Skeletal muscle tissue (tissue), 4 donors: ENCODE measurements around the gene ATF2. TPM values are rescaled to one million over a fixed set of nuclear protein-coding genes. Genes with fewer than 3 reads are reported as not detected.

Source experiments
- H3K27ac ChIP-seq: one replicate; pipeline ENCODE4 v1.7.0; 2013; ENCODE audit warnings: mild to moderate bottlenecking, low read depth, low read length, inconsistent platforms
- H3K27me3 ChIP-seq, 3 donors: one replicate each; pipeline ENCODE4 v1.7.0; 2013; ENCODE audit warnings: low read length in 3 of 3; ENCODE audit not compliant: control insufficient read depth in 3 of 3, insufficient read depth in 3 of 3
- H3K36me3 ChIP-seq, 3 donors: one replicate each; pipeline ENCODE4 v1.7.0; 2013; ENCODE audit warnings: low read length in 3 of 3; ENCODE audit not compliant: control insufficient read depth in 3 of 3, insufficient read depth in 3 of 3
- H3K4me1 ChIP-seq, 3 donors: one replicate each; pipeline ENCODE4 v1.7.0; 2013; ENCODE audit warnings: low read length in 3 of 3, mild to moderate bottlenecking in 3 of 3; ENCODE audit not compliant: control insufficient read depth in 3 of 3, insufficient read depth in 3 of 3
- H3K4me3 ChIP-seq, 3 donors: one replicate each; pipeline ENCODE4 v1.7.0; 2013; ENCODE audit warnings: low read length in 3 of 3
- H3K9ac ChIP-seq, 3 donors: one replicate each; pipeline ENCODE4 v1.7.0; 2013; ENCODE audit warnings: low read length in 3 of 3, mild to moderate bottlenecking in 3 of 3, moderate library complexity in 2 of 3, low read depth in 1 of 3
- H3K9me3 ChIP-seq, 3 donors: one replicate each; pipeline ENCODE4 v1.7.0; 2013; ENCODE audit warnings: low read length in 3 of 3; ENCODE audit not compliant: control insufficient read depth in 3 of 3
- total RNA-seq: library from RNA; depleted of rRNA; stranded (reverse); fragments of >200 nt; gene quantifications from one replicate; pipeline ENCODE4 v1.2.3, GENCODE V29; 2014
- donor health status: Osteomylitis.

ATF2 gene
- total RNA-seq, 1 donor from 2014 or later = 35.0 TPM

DNA sequence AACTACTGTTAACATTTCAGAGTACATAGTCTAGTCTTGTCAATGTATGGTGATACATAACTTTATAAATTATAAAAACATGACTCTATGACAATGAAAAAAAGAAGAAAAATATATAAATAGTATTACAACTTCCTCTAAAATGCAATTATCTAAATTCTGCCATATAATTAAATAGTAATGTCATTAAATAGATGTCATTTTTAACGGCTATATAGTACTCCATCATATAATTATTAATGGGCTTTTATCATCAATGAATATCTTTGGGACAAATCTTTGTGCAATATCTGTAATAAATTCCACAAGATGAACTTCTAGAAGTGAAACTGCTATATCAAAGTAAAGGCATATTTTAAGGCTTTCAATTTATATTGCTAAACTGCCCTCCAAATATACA lies 24.8 kb downstream of the ATF2 start:
- Histone ChIP-seq H3K9me3 (no peaks in the 10 kb centered on the region), H3K4me3 (no peak overlapping the region), H3K36me3 (no peaks in the 10 kb centered on the region), H3K27me3 (no peaks in the 10 kb centered on the region), H3K4me1 (no peaks in the 10 kb centered on the region), H3K9ac (no peak overlapping the region), H3K27ac (no peak overlapping the region)

DNA sequence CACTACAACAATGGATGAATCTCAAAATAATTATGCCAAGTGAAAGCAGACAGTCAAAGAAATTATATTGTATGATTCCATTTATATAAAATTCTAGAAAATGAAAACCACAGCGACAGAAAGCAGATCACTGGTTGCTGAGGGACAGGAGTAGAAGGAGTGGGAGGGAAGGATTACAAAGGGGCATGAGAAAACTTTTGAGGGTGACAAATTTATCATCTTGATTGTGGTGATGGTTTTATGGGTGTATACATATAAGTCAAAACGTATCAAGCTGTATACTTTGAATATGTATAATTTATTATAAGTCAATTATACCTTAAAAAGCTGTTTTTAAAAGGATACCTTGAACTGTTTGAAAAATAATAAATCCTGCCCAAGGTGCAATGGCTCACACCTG lies 27.7 kb downstream of the ATF2 start:
- H3K9ac ChIP-seq = no peak overlapping the region
- no peaks in the 10 kb centered on the region for H3K9me3 ChIP-seq
- H3K4me3 ChIP-seq = no peak overlapping the region
- H3K27me3 ChIP-seq = no peaks in the 10 kb centered on the region
- H3K36me3 ChIP-seq = no peaks in the 10 kb centered on the region
- no peaks in the 10 kb centered on the region for H3K4me1 ChIP-seq
- H3K27ac ChIP-seq = no peak overlapping the region

DNA sequence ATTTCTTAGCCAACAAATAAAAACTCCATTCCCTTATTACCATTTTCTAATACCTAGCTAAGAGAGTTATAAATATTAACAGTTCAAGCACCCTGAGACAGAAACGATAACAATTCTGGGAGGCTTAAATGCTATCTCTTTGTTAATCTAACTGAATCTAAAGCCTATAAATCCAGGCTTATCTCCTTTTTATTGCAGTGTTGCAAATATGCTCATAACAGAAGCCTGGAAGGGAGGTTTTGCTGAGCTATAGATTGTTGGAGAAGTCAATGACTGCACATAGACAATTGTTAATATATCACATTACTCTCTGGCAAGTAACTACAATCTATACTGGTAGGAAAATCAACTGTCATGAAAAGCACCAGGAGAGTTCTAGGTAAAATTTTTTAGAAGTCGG lies 30.2 kb downstream of the ATF2 start:
- Histone ChIP-seq H3K4me3 (no peak overlapping the region), H3K4me1 (no peaks in the 10 kb centered on the region), H3K36me3 (peaks cover 0 to 3% (median 0%) of the 10 kb centered on the region in 3 donors), H3K9ac (no peak overlapping the region), H3K27me3 (no peaks in the 10 kb centered on the region), H3K27ac (no peak overlapping the region), H3K9me3 (no peaks in the 10 kb centered on the region)

DNA sequence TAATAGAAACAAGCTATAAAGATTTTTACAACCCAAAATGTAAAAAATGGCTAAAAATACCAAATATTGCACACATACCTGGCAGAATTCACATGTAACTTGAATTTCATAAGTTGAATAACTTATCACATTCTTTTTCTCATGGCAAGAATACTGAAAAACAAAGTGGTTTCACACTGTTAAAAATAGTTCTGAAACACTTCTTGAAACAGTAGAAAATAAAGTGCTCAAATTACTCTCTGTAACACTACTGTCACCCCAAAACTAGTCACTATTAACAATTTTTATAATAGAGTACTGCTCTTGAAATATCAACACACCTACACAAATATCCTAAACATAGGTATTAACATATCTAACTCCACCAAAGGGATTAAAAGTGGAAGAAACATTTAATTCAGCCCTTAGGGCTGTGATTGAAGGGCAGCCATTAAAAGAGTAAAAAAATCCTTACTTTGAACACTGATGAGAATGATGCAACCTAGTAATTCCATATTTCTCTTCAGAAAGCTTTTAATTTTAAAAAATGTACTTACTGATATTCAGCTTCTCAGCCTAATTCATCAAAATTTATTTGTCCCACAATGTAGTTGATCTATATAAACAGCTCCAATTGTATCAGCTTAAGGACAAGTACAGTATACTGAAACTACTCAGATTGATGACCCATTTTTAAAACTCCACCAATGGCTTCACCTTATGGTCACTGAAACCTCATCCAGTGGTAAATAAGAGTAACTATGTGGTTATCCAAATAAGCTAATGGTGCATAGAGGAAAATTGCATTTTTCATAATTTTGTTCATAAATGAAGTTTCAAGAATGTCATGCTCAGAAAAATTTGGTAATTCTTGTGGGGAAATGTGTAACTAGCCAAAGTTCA lies 31.4 kb downstream of the ATF2 start:
- Histone ChIP-seq H3K4me3 (no peak overlapping the region), H3K4me1 (no peaks in the 10 kb centered on the region), H3K27ac (no peak overlapping the region), H3K9ac (no peak overlapping the region), H3K27me3 (no peaks in the 10 kb centered on the region), H3K36me3 (peaks cover 0 to 3% (median 0%) of the 10 kb centered on the region in 3 donors), H3K9me3 (no peaks in the 10 kb centered on the region)

DNA sequence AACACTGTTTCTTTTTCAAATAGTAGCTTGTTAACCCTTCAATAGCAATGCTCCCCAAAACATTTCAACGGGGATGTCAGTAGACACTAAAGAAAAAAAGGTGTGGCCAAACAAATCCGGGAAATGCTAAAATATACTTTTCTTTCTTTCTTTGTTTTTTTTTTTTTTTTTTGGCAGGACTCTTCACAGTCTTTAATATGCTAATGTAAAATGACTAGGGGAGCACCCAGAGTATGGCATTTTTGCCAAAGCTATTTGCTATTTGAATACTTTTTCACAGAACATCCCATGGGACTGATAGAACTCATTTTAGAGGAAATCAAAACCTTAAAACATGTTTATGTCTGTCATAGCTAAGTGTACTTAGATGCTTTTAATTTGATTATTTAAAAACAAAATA lies 32.1 kb downstream of the ATF2 start:
- Histone ChIP-seq H3K36me3 (peaks cover 0 to 3% (median 0%) of the 10 kb centered on the region in 3 donors), H3K4me1 (no peaks in the 10 kb centered on the region), H3K27me3 (no peaks in the 10 kb centered on the region)

DNA sequence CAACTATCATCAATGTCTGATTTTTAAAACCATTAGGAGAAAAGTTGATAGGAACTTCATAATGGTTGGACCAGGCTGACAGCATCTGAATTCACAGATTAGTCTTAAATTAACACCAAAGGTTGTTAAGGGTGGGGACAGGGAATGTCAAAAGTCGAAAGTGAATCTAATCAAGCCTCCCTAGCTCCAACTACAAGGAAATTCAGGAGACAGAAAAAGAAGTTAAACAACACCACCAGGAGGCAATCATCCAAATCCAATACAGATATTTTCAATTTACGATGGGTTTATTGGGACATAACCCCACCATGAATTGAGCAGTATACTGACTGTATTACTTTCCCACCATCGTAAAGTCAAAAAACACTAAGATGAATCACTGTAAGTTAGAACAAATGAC lies 32.8 kb downstream of the ATF2 start:
- Histone ChIP-seq H3K36me3 (peaks cover 0 to 3% (median 0%) of the 10 kb centered on the region in 3 donors), H3K4me3 (no peak overlapping the region), H3K27me3 (no peaks in the 10 kb centered on the region), H3K27ac (no peak overlapping the region), H3K9me3 (no peaks in the 10 kb centered on the region), H3K9ac (no peak overlapping the region), H3K4me1 (no peaks in the 10 kb centered on the region)

More for the DNA sequence above, 32.1 kb downstream of the ATF2 start:
- Histone ChIP-seq H3K9me3 (no peaks in the 10 kb centered on the region), H3K4me3 (no peak overlapping the region), H3K9ac (no peak overlapping the region), H3K27ac (no peak overlapping the region)

DNA sequence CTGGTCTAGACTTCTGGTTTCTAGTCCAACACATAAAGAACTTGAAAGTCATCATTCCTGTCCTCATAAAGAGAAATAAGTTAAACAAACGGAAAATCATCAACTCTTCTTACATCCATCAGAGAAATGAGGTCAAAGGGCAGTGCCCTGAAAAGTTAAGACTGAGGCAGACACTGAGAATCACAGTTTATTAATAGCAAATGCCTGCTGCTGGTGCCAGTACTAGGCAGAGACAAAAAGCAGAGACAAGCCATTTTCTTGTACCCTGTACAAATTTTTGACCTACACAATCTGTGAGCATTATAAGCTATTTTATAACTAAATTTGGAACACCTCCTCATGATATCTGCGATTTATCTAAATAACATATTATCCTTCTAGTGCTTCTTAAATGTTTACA lies 36.8 kb downstream of the ATF2 start:
- Histone ChIP-seq H3K36me3 (peaks cover 0 to 11% (median 3%) of the 10 kb centered on the region in 3 donors), H3K9ac (no peak overlapping the region), H3K27ac (no peak overlapping the region), H3K4me1 (peaks cover 0 to 5% (median 0%) of the 10 kb centered on the region in 3 donors), H3K4me3 (no peak overlapping the region), H3K9me3 (no peaks in the 10 kb centered on the region), H3K27me3 (no peaks in the 10 kb centered on the region)

DNA sequence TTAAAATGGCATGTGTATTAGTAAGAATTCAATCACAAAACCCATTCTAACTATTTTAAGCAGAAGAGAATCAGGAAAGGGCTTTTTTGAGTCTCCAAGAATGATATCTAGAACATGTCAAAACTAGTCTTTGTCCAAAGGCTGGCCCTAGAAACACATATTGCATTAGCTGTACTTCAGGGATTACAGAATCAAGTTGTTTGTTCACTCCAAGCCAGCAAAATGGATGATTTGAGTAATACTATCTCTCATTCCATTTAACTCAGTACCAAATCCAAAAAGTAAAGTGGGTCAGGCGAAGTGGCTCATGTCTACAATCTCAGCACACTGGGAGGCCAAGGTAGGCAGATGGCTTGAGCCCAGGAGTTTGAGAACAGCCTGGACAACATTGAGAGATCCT lies 41.3 kb downstream of the ATF2 start:
- H3K4me3 ChIP-seq = no peak overlapping the region
- H3K36me3 ChIP-seq = peaks cover 0 to 11% (median 0%) of the 10 kb centered on the region in 3 donors
- no peaks in the 10 kb centered on the region for H3K27me3 ChIP-seq
- no peak overlapping the region for H3K9ac ChIP-seq
- H3K9me3 ChIP-seq = no peaks in the 10 kb centered on the region
- no peak overlapping the region for H3K27ac ChIP-seq
- peaks cover 0 to 5% (median 0%) of the 10 kb centered on the region in 3 donors for H3K4me1 ChIP-seq

DNA sequence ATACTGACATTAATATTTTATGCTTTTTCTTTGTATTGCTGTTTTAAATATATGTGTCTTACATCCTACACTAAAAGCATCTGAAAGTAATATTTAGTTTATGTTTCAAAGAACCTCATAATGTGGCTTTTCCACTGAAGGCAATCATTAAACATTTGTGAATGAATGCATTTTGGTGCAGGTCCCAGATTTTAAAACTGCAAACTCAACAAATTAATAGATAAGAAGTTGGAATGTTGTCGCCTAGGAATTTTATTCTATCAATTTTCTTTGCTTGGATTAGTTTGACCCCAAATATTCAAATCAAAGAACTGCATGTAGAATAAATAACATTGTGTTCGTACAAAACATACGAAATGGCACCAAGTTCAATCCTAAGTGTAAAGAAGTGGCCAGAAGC lies 44.7 kb downstream of the ATF2 start:
- peaks cover 0 to 6% (median 0%) of the 10 kb centered on the region in 3 donors for H3K36me3 ChIP-seq
- H3K4me1 ChIP-seq = peaks cover 0 to 5% (median 0%) of the 10 kb centered on the region in 3 donors
- no peak overlapping the region for H3K27ac ChIP-seq
- no peaks in the 10 kb centered on the region for H3K9me3 ChIP-seq
- no peak overlapping the region for H3K4me3 ChIP-seq
- no peak overlapping the region for H3K9ac ChIP-seq
- H3K27me3 ChIP-seq = no peaks in the 10 kb centered on the region

DNA sequence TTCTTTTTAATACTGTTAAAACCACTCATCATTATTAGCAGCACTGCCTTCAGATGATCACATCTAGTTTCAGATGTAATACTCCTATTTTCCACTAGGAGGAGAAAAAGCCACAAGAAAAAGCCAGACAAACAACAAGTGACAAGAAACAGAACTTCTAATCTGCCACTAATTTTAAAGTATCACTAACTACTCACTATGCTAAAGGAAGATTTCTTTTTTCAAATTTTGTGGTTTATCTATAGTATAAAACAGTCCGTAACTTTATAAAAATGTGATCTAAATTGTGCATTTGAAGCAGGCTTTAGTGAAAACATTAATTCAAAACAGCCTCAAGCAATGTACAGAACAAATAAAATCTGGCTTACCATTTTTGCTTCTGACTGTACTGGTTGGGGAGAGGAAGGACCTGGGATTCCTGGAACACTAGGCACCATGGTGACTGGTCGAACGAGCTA lies 56.8 kb downstream of the ATF2 start:
- no peaks in the 10 kb centered on the region for H3K4me1 ChIP-seq
- no peaks in the 10 kb centered on the region for H3K27me3 ChIP-seq
- no peak overlapping the region for H3K4me3 ChIP-seq
- peaks cover 8 to 29% (median 17%) of the 10 kb centered on the region in 3 donors for H3K36me3 ChIP-seq
- H3K9me3 ChIP-seq = no peaks in the 10 kb centered on the region
- no peak overlapping the region for H3K9ac ChIP-seq
- no peak overlapping the region for H3K27ac ChIP-seq
